ENCODE data around the gene CENPK.

DNA sequence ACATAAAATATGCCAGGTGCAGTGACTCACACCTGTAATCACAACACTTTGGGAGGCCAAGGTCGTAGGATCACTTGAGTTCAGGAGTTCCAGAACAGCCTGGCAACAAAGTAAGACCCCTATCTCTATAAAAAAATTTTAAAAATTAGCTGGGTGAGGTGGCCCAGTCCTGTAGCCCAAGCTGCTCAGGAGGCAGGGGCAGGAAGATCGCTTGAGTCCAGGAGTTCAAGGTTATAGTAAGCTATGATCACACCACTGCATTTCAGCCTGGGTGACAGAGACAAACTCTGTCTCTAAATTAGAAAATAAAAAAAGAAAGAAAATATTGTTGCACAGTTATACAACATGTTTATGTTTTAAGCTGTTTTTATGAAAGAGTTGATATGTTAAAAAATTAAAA is 6.8 kb downstream of the CENPK start:
- TF ChIP-seq POLR2AphosphoS5 (IDR thresholded peaks at IDR 0.05; ENCODE audit: insufficient read depth in 1 of 2, low read depth in 1 of 2), result no peak
- TF ChIP-seq CTCF (IDR thresholded peaks at IDR 0.05), result no peak

All from vagina (tissue), 2 donors.